GM18505 (cell line): Measurements from ENCODE around the gene ATP6V1G1.

ENCODE experiments used
- ATAC-seq: cut with Tn5 transposase; IDR thresholded peaks from one replicate; pipeline ENCODE4 v1.9.1; 2021; ENCODE audit not compliant: unreplicated experiment
- POLR2A ChIP-seq: IDR thresholded peaks from 4 replicates; pipeline ENCODE4 v1.6.1; 2011; ENCODE audit warnings: borderline replicate concordance; ENCODE audit not compliant: insufficient read depth, insufficient read length; ENCODE audit errors: extremely low read depth

Gene ATP6V1G1

DNA sequence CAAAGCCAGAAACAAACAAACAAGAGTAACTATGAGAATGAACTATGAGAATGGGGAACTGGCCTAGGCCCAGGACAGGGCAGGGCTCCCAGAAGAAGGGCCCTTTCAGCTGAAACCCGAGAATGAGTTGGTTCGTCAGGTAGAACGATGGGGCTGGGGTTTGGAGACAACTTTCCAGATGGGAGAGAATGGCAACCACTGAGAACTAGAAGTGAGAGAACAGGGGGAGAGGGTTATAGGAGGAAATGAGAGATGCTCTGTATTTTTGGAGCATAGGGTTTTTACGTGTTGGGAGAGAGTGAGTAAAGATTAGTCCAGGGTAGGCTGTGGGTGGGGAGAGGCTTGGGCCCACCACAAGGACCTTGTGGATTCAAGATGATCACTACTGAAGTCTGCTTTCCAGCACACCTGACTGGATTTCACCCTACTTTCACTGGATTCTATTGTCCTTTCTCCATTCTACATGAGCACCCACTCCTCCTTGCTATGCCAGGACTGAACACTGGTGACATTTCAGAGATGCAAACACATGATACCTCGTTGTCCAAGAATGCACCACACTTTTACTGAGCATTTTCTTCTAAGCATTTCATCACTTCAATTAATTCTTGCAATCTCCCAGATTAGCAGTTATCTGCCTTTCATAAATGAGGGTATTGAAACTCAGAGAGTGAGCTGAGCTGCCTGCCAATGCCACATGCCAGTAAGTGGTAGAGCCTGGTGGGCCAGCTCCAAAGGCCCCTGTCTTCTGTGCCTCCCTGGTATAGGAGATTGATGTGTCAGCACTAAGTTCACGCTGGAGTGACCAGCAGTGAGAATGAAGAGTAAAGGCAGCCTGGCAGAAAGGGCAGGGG is 20.3 kb downstream of the ATP6V1G1 start:
- TF ChIP-seq POLR2A, result no peak
- ATAC-seq, result peak; percentile 31

DNA sequence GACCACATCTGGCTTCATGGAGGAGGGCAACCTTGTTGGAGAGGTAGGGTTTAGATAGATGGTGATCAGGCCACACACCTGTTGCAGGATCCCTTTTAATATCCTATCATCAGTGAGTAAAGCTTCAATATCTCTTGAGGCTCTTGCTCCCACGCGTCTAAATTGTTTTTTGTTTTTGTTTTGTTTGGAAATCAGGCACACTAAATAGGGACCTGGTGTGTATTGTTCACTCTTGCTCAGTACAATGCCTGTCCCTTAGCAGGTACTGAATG is 20.9 kb downstream of the ATP6V1G1 start:
- ATAC-seq, result no peak
- no peak for TF ChIP-seq POLR2A

GRCh38 chr9:114611516-114612271 is 24.1 kb downstream of the ATP6V1G1 start:
- TF ChIP-seq POLR2A, result no peak
- ATAC-seq, result peak; percentile 40

- TF ChIP-seq POLR2A, result no peak
Measured at GRCh38 chr9:114612272-114612923, 24.8 kb downstream of the ATP6V1G1 start.

DNA sequence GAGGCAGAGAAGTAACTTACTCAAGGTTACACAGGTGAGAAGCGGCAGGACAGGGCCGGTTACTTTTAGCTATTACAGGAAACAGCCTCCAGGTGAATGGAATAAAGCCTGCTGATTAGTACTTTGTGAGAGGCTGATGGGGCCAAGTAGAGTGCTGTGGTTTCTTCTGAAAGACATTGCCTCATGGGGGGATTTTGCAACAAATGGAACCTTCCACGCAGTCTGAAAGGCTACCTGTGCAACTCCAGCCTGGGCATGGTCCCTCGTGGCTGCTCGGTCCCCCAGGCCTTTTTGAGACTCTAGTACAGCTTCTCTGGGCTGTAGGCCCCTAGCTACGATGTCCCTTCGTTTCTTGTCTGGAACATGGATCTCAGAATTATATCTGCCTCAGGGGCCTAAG is 25.5 kb downstream of the ATP6V1G1 start:
- no peak for TF ChIP-seq POLR2A
- ATAC-seq, result no peak

More at GRCh38 chr9:114612272-114612923, 24.8 kb downstream of the ATP6V1G1 start:
- ATAC-seq, result no peak

- TF ChIP-seq POLR2A, result no peak
- ATAC-seq, result no peak
Measured at GRCh38 chr9:114613919-114614318, 26.4 kb downstream of the ATP6V1G1 start.

DNA sequence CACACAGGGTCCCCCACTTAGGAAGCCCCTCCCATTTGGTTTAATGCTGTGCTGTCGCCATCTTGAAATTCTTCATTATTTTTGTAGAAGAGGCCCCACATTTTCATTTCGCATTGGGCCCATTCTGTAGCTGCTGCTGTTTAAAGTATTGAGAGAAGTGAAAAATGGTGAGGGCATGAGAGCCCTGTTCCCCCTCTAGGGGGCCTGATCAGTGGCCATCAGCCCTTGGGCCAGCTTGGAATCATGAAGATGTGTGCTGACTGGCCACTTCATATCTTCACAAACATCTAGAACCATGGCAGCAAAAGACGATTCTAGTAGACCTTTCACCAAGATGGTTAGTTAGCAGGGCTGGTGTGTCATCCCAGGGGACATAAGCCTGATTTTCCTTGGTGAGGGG is 26.8 kb downstream of the ATP6V1G1 start:
- ATAC-seq, result no peak
- no peak for TF ChIP-seq POLR2A

GRCh38 chr9:114616684-114617520 is 29.3 kb downstream of the ATP6V1G1 start:
- peak; percentile 69 for ATAC-seq
- TF ChIP-seq POLR2A, result no peak

- no peak for ATAC-seq
- TF ChIP-seq POLR2A, result peak; percentile 21
Measured at GRCh38 chr9:114619191-114619761, 31.7 kb downstream of the ATP6V1G1 start.

DNA sequence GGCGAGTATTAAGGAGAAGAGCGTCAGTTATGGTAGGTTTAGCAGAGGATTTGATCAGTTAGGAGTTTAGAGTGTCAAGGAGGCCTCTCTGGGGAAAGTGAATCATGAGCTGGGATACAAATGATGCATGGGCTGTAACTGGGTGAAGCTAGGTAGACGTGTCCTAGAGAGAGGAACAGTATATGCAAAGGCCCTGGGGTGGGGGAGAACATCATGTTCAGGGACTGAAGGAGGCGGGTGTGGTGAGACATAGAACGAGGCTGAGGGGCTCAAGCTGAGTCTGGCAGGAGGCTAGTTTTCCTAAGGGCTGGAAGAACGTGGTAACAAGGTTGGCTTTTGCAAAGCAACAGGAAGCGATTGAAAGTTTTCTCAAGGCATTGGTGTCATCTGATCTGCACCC is 34.0 kb downstream of the ATP6V1G1 start:
- TF ChIP-seq POLR2A, result no peak
- no peak for ATAC-seq

GRCh38 chr9:114621975-114622609 is 34.5 kb downstream of the ATP6V1G1 start:
- TF ChIP-seq POLR2A, result no peak
- no peak for ATAC-seq

GRCh38 chr9:114624677-114625076 is 37.1 kb downstream of the ATP6V1G1 start:
- TF ChIP-seq POLR2A, result no peak
- ATAC-seq, result no peak
